ENCODE results near the gene PBXIP1. TPM values are rescaled to one million over a fixed set of nuclear protein-coding genes. Genes with fewer than 3 reads are reported as not detected.
A peak's percentile ranks its signal among the peaks of the same experiment; 100 is the strongest.
"Not testable (repeated sequence)": the region's sequence is repeated elsewhere in the genome, so short reads cannot be mapped to it uniquely, and the experiment has no call there.

PBXIP1 gene
- total RNA-seq, 2 donors from 2014 or later: 28.9 to 40.7 TPM

- Mint-ChIP-seq H3K4me3 (peak within 1 kb of the TSS; percentile 97), H3K4me1 (ENCODE audit: low read depth in 2 of 2) (peaks cover 38 to 46% of the 10 kb centered on the region in 2 donors), H3K9me3 (no peaks in the 10 kb centered on the region), H3K27me3 (no peaks in the 10 kb centered on the region), H3K27ac (peak within 1 kb of the TSS; percentile 99), H3K36me3 (no peaks in the 10 kb centered on the region)
- ATAC-seq (peak; percentile 92 to 96), DNase-seq (ENCODE audit: low spot score) (peak; percentile 97)
Observed at GRCh38 chr1:154936555-154937084, 19.3 kb downstream of the PBXIP1 start, which contains the start of gene PMVK. Gene PMVK (minus strand): TSS chr1:154936719. CDS start chr1:154936685, 34 bp downstream.

GRCh38 chr1:154935749-154936554 is 19.9 kb downstream of the PBXIP1 start:
- H3K4me1 Mint-ChIP-seq (ENCODE audit: low read depth in 2 of 2): peaks cover 38 to 41% of the 10 kb centered on the region in 2 donors
- H3K27ac Mint-ChIP-seq: peak overlapping the region; percentile 99
- no peaks in the 10 kb centered on the region for H3K36me3 Mint-ChIP-seq
- H3K9me3 Mint-ChIP-seq: no peaks in the 10 kb centered on the region
- ATAC-seq (no peak), DNase-seq (ENCODE audit: low spot score) (no peak)
- peak overlapping the region; percentile 97 for H3K4me3 Mint-ChIP-seq
- H3K27me3 Mint-ChIP-seq: no peaks in the 10 kb centered on the region

- no peaks in the 10 kb centered on the region for H3K9me3 Mint-ChIP-seq
- peak overlapping the region; percentile 97 for H3K4me3 Mint-ChIP-seq
- H3K36me3 Mint-ChIP-seq: no peaks in the 10 kb centered on the region
- H3K27me3 Mint-ChIP-seq: no peaks in the 10 kb centered on the region
- no peak for DNase-seq (ENCODE audit: low spot score)
- no peak overlapping the region for H3K27ac Mint-ChIP-seq
- ATAC-seq: no peak
- peaks cover 32% of the 10 kb centered on the region in 2 donors for H3K4me1 Mint-ChIP-seq (ENCODE audit: low read depth in 2 of 2)
Observed at GRCh38 chr1:154934358-154934948, 21.4 kb downstream of the PBXIP1 start.

GRCh38 chr1:154931940-154932487 is 23.9 kb downstream of the PBXIP1 start:
- no peak overlapping the region for H3K27ac Mint-ChIP-seq
- ATAC-seq (no peak), DNase-seq (ENCODE audit: low spot score) (no peak)
- H3K4me3 Mint-ChIP-seq: no peak overlapping the region
- no peaks in the 10 kb centered on the region for H3K27me3 Mint-ChIP-seq
- no peaks in the 10 kb centered on the region for H3K9me3 Mint-ChIP-seq
- peaks cover 9% of the 10 kb centered on the region for H3K36me3 Mint-ChIP-seq
- peaks cover 9 to 15% of the 10 kb centered on the region in 2 donors for H3K4me1 Mint-ChIP-seq (ENCODE audit: low read depth in 2 of 2)

- Mint-ChIP-seq H3K27me3 (no peaks in the 10 kb centered on the region), H3K4me1 (ENCODE audit: low read depth in 2 of 2) (peaks cover 0 to 4% of the 10 kb centered on the region in 2 donors), H3K27ac (no peak overlapping the region), H3K4me3 (no peak overlapping the region), H3K9me3 (no peaks in the 10 kb centered on the region), H3K36me3 (peaks cover 13% of the 10 kb centered on the region)
- DNase-seq (ENCODE audit: low spot score): no peak
- no peak for ATAC-seq
Observed at GRCh38 chr1:154926201-154926600, 29.7 kb downstream of the PBXIP1 start.

GRCh38 chr1:154925335-154926170 is 30.3 kb downstream of the PBXIP1 start:
- H3K27ac Mint-ChIP-seq: no peak overlapping the region
- DNase-seq (ENCODE audit: low spot score): no peak
- H3K27me3 Mint-ChIP-seq: no peaks in the 10 kb centered on the region
- H3K36me3 Mint-ChIP-seq: peaks cover 13% of the 10 kb centered on the region
- peaks cover 0 to 4% of the 10 kb centered on the region in 2 donors for H3K4me1 Mint-ChIP-seq (ENCODE audit: low read depth in 2 of 2)
- ATAC-seq: no peak
- no peaks in the 10 kb centered on the region for H3K9me3 Mint-ChIP-seq
- H3K4me3 Mint-ChIP-seq: no peak overlapping the region

- Mint-ChIP-seq H3K27ac (no peak overlapping the region), H3K36me3 (peaks cover 13% of the 10 kb centered on the region), H3K4me3 (no peak overlapping the region), H3K27me3 (no peaks in the 10 kb centered on the region), H3K9me3 (no peaks in the 10 kb centered on the region), H3K4me1 (ENCODE audit: low read depth in 2 of 2) (peaks cover 0 to 4% of the 10 kb centered on the region in 2 donors)
- ATAC-seq (no peak), DNase-seq (ENCODE audit: low spot score) (no peak)
Observed at GRCh38 chr1:154923695-154924094, 32.2 kb downstream of the PBXIP1 start.

GRCh38 chr1:154913273-154913672 is 42.6 kb downstream of the PBXIP1 start:
- no peaks in the 10 kb centered on the region for H3K4me1 Mint-ChIP-seq (ENCODE audit: low read depth in 2 of 2)
- H3K27me3 Mint-ChIP-seq: no peaks in the 10 kb centered on the region
- no peak overlapping the region for H3K27ac Mint-ChIP-seq
- peaks cover 6% of the 10 kb centered on the region for H3K36me3 Mint-ChIP-seq
- H3K9me3 Mint-ChIP-seq: no peaks in the 10 kb centered on the region
- ATAC-seq (no peak), DNase-seq (ENCODE audit: low spot score) (no peak)
- no peak overlapping the region for H3K4me3 Mint-ChIP-seq

- Mint-ChIP-seq H3K9me3 (no peaks in the 10 kb centered on the region), H3K4me3 (no peak overlapping the region), H3K27ac (no peak overlapping the region), H3K36me3 (peaks cover 6% of the 10 kb centered on the region), H3K4me1 (ENCODE audit: low read depth in 2 of 2) (no peaks in the 10 kb centered on the region), H3K27me3 (no peaks in the 10 kb centered on the region)
- DNase-seq (ENCODE audit: low spot score) (no peak), ATAC-seq (no peak)
Observed at GRCh38 chr1:154912755-154913154, 43.1 kb downstream of the PBXIP1 start.

- ATAC-seq: no peak
- H3K36me3 Mint-ChIP-seq: peaks cover 6% of the 10 kb centered on the region
- no peak for DNase-seq (ENCODE audit: low spot score)
- no peaks in the 10 kb centered on the region for H3K9me3 Mint-ChIP-seq
- no peak overlapping the region for H3K4me3 Mint-ChIP-seq
- no peaks in the 10 kb centered on the region for H3K27me3 Mint-ChIP-seq
- H3K27ac Mint-ChIP-seq: no peak overlapping the region
- no peaks in the 10 kb centered on the region for H3K4me1 Mint-ChIP-seq (ENCODE audit: low read depth in 2 of 2)
Observed at GRCh38 chr1:154911691-154912550, 44.0 kb downstream of the PBXIP1 start.

- H3K27me3 Mint-ChIP-seq: no peaks in the 10 kb centered on the region
- no peak overlapping the region for H3K4me3 Mint-ChIP-seq
- ATAC-seq (no peak), DNase-seq (ENCODE audit: low spot score) (no peak)
- H3K36me3 Mint-ChIP-seq: no peaks in the 10 kb centered on the region
- H3K4me1 Mint-ChIP-seq (ENCODE audit: low read depth in 2 of 2): no peaks in the 10 kb centered on the region
- no peak overlapping the region for H3K27ac Mint-ChIP-seq
- no peaks in the 10 kb centered on the region for H3K9me3 Mint-ChIP-seq
Observed at GRCh38 chr1:154910851-154911250, 45.0 kb downstream of the PBXIP1 start.

- H3K27me3 Mint-ChIP-seq: no peaks in the 10 kb centered on the region
Observed at GRCh38 chr1:154908937-154909336, 47.0 kb downstream of the PBXIP1 start.

GRCh38 chr1:154908129-154908528 is 47.8 kb downstream of the PBXIP1 start:
- not testable (repeated sequence) for H3K36me3 Mint-ChIP-seq; H3K27ac Mint-ChIP-seq; DNase-seq (ENCODE audit: low spot score); ATAC-seq; H3K4me3 Mint-ChIP-seq; H3K4me1 Mint-ChIP-seq (ENCODE audit: low read depth in 2 of 2); H3K9me3 Mint-ChIP-seq; H3K27me3 Mint-ChIP-seq

More at GRCh38 chr1:154908937-154909336, 47.0 kb downstream of the PBXIP1 start:
- Mint-ChIP-seq H3K36me3 (no peaks in the 10 kb centered on the region), H3K4me3 (no peak overlapping the region), H3K4me1 (ENCODE audit: low read depth in 2 of 2) (no peaks in the 10 kb centered on the region), H3K27ac (no peak overlapping the region), H3K9me3 (no peaks in the 10 kb centered on the region)
- DNase-seq (ENCODE audit: low spot score) (no peak), ATAC-seq (no peak)
